GM12864 (cell line): ENCODE measurements around the gene ZNF491.
"Not testable (repeated sequence)": the region's sequence is repeated elsewhere in the genome, so short reads cannot be mapped to it uniquely, and the experiment has no call there.

ENCODE experiments used
- DNase-seq: peaks from one replicate; pipeline ENCODE4 v3.0.0-alpha.2; 2011; ENCODE audit warnings: low read depth
- H3K4me3 ChIP-seq: 2 replicates; pipeline ENCODE4 v1.5.1; 2011; ENCODE audit warnings: mild to moderate bottlenecking, low read depth, low read length, control low read depth
- TF ChIP-seq, protein P1 (sequence below): IDR thresholded peaks from 2 replicates; pipeline ENCODE4 v1.5.1; 2011; ENCODE audit warnings: low read depth, mild to moderate bottlenecking, moderate library complexity, low read length, control low read depth, inconsistent platforms; ENCODE audit errors: missing control alignments

ZNF491 gene

DNA sequence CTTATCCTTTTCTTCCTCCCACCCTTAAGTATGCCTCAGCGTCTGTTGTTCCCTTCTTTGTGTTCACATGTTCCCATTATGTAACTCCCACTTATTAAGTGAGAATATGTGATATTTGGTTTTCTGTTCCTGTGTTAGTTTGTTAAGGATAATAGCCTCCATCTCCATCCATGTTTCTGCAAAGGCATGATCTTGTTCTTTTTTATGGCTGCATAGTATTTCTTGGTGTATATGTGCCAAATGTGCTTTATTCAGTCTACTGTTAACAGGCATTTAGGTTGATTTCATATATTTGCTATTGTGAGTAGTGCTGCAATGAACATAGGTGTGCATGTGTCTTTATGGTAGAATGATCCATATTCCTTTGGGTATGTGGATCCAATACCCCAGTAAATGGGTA lies 34.7 kb upstream of the ZNF491 start:
- H3K4me3 ChIP-seq, result no peak overlapping the region
- DNase-seq, result no peak
- TF ChIP-seq, protein P1, sequence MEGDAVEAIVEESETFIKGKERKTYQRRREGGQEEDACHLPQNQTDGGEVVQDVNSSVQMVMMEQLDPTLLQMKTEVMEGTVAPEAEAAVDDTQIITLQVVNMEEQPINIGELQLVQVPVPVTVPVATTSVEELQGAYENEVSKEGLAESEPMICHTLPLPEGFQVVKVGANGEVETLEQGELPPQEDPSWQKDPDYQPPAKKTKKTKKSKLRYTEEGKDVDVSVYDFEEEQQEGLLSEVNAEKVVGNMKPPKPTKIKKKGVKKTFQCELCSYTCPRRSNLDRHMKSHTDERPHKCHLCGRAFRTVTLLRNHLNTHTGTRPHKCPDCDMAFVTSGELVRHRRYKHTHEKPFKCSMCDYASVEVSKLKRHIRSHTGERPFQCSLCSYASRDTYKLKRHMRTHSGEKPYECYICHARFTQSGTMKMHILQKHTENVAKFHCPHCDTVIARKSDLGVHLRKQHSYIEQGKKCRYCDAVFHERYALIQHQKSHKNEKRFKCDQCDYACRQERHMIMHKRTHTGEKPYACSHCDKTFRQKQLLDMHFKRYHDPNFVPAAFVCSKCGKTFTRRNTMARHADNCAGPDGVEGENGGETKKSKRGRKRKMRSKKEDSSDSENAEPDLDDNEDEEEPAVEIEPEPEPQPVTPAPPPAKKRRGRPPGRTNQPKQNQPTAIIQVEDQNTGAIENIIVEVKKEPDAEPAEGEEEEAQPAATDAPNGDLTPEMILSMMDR, result no peak

GRCh38 chr19:11766597-11767591 lies 31.4 kb upstream of the ZNF491 start, which contains the start of gene ZNF441:
ZNF441 (plus strand) TSS chr19:11767000; CDS start chr19:11767194, 194 bp downstream.
- DNase-seq, result peak; percentile 87
- H3K4me3 ChIP-seq, result peak within 1 kb of the TSS; percentile 97
- TF ChIP-seq, protein P1, result no peak

GRCh38 chr19:11767633-11768133 lies 30.6 kb upstream of the ZNF491 start:
- DNase-seq, result no peak
- H3K4me3 ChIP-seq, result peak overlapping the region; percentile 97
- TF ChIP-seq, protein P1, result no peak

DNA sequence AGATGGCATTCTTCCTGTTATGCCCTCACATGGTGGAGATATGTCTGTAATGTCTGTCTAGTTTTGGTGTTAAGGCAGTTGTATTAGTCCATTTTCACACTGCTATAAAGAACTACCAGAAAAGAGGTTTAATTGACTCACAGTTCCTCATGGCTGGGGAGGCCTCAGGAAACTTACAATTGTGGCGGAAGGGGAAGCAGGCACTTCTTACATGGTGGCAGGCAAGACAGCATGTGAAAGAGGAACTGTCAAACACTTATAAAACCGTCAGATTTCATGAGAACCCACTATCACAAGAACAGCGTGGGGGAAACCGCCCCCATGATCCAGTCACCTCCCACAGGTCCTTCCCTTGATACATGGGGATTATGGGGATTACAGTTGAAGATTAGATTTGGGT lies 28.3 kb upstream of the ZNF491 start:
- H3K4me3 ChIP-seq, result no peak overlapping the region
- DNase-seq, result no peak
- TF ChIP-seq, protein P1, result no peak

DNA sequence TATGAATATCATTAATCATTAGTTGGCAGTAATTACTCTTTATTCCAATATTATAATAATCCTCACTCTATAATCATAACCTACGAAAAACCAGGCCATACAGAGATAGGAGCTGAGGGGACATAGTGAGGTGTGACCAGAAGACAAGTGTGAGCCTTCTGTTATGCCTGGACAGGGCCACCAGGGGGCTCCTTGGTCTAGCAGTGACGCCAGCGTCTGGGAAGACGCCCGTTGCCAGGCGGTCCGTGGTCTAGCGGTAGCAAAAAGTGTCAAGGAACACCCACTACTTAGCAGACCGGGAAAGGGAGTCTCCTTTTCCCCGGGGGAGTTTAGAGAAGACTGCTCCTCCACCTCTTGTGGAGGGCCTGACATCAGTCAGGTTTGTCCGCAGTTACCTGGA lies 26.8 kb upstream of the ZNF491 start:
- TF ChIP-seq, protein P1, result peak; percentile 9
- not testable (repeated sequence) for H3K4me3 ChIP-seq, DNase-seq

GRCh38 chr19:11776669-11777068 lies 21.7 kb upstream of the ZNF491 start:
- not testable (repeated sequence) for H3K4me3 ChIP-seq, DNase-seq

DNA sequence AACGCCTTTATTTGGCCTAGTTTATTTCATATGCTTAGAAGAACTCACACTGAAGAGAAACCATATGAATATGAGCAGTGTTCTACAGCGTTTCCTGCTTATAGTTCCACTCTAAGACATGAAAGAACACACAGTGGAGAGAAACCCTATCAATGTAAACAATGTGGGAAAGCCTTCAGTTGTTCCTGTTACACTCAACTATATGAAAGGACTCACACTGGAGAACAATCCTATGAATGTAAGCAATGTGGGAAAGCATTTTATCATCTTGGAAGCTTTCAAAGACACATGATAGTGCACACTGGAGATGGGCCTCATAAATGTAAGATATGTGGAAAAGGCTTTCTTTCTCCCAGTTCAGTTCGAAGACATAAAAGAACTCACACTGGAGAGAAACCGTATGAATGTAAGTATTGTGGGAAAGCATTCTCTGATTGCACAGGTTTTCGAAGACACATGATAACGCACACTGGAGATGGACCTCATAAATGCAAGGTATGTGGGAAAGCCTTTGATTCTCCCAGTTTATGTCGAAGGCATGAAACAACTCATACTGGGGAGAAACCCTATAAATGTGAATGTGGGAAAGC lies 17.8 kb upstream of the ZNF491 start:
- H3K4me3 ChIP-seq, result no peak overlapping the region

More for the DNA sequence above, 17.8 kb upstream of the ZNF491 start:
- no peak for DNase-seq
- TF ChIP-seq, protein P1, result no peak
